Activated gamma-delta T cell (primary cell): ENCODE results near the gene ZNF839.
"Not testable (repeated sequence)": the region's sequence is repeated elsewhere in the genome, so short reads cannot be mapped to it uniquely, and the experiment has no call there.

ENCODE experiments used
- DNase-seq: peaks from one replicate; lab custom pipeline; 2025; lab: John Stamatoyannopoulos, UW
- total RNA-seq, 2 donors: gene quantifications; one replicate each; lab custom pipeline; 2026; lab: John Stamatoyannopoulos, UW

The ZNF839 gene
- 27.1 to 28.7 reads per million in 2 donors for total RNA-seq

DNA sequence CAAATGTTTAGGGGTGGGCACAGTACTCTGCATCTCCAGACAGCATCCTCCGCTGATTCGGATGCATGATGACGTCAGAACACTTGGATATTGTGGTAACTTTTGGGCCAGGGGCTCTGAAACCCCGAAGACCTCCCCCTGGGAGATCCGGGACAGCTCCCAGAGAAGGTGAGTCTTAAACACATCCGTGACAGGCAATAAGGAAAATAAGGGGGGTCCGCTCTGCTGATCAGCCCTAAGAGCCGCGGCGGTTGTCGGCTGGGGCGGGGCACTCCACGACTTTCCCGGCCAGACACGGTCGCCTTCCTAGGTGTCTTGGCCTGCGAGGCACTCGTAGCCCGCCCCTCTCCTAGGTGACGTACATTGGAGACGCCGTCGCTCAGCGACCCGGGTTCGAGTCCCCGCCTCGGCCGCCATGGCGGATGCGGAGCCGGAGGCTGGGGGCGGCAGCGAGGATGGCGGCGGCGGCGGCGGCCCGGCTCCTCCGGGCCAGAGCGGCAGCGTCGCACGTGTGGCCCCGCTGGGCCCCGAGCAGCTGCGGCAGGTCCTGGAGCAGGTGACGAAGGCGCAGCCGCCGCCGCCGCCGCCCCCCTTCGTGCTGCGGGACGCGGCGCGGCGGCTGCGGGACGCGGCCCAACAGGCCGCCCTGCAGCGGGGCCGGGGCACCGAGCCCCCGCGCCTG lies at the start of gene ZNF839:
ZNF839 (plus strand) TSS at position 396 of the 682 bp plus-strand sequence; CDS start at position 416, 20 bp downstream.
- peak; percentile 81 for DNase-seq

DNA sequence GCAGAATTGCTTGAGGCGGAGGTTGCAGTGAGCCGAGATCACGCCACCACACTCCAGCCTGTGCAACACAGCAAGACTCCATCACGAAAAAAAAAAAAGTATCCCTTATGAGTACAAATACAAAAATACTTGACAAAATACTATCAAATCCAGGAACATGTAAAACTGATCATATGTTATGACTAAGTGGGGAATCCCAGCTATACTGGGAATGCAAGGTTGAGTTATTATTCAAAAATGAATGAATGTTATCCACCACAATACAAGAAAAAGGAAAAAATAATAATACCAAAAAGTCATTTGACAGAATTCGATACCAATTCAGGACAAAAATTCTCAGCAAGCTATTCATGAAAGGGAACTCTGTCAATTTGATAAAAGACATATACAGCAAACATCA lies 47.2 kb upstream of the ZNF839 start:
- no peak for DNase-seq

DNA sequence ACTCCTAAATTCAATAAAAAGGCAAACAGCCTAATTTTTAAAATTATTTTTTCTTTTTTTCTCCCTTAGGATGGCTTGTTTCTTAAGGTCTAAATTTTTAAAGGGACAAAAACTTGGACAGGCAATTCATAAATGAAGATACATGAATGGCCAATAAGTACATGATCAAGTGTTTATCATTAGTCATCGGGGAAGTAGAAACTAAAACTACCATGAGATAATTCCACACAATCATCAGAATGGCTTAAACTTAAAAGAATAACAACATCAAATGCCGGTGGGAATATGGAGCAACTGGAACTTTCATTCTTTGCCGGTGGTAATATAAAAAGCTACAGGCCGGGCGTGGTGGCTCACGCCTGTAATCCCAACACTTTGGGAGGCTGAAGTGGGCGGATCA lies 43.7 kb upstream of the ZNF839 start:
- DNase-seq = no peak

DNA sequence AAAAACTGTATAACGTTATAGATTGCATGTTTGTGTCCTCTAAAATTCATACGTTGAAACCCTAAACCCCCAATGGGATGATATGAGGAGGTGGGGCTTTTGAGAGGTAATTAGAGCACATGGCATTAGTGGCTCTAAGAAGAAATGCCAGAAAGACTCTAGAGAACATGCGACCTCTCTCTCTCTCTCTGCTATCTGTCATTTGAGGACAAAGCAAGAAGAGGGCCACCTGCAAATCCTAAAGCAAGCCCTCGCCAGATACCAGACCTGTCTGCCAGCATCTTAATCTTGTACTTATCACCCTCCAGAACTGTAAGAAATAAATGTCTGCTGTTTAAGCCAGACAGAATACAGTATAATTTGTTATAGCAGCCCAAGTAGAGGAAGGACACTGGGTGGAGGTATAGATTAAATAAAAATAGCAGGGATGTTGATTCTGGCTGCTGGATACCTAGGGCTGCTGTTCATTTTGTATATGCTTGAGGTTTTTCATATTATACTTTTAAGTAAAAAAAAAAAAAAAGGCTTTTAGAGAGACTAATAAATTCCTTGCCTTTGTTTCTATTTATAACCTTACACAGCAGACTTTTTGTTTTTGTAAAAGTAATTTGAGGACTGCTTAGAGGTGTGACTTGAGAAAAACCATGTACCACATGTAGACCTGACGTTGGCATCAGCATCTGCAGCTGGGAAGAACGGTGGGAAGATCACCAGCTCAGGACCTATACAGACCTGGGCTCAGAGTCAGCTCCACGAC lies 41.5 kb upstream of the ZNF839 start:
- no peak for DNase-seq

DNA sequence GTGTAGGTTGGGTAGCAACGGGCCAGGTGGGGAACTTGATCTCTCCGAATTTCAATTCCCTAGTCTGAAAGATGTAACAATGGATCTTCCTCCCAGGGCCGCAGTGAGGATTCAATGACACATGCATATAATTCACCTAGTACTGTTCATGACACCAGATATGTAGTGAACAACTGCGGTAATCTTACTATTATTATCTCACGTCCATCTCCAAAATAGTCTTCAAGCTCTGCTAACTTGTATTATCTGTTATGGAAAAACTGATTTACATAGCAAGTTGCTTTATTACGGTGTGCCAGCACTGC lies 41.0 kb upstream of the ZNF839 start:
- DNase-seq = no peak

DNA sequence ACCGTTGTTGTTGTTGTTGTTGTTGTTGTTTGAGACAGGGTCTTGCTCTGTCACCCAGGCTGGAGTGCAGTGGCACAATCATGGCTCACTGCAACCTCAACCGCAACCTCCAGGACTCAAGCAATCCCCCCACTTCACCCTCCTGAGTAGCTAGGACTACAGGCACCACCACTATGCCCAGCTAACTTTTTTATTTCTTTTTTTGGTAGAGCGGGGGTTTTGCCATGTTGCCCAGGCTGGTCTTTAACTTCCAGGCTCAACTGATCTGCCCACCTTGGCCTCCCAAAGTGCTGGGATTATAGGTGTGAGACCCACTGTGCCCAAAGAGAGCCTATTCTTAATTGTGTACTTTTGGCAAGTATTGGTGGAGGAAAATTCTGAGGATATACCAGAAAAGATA lies 40.3 kb upstream of the ZNF839 start:
- no peak for DNase-seq

DNA sequence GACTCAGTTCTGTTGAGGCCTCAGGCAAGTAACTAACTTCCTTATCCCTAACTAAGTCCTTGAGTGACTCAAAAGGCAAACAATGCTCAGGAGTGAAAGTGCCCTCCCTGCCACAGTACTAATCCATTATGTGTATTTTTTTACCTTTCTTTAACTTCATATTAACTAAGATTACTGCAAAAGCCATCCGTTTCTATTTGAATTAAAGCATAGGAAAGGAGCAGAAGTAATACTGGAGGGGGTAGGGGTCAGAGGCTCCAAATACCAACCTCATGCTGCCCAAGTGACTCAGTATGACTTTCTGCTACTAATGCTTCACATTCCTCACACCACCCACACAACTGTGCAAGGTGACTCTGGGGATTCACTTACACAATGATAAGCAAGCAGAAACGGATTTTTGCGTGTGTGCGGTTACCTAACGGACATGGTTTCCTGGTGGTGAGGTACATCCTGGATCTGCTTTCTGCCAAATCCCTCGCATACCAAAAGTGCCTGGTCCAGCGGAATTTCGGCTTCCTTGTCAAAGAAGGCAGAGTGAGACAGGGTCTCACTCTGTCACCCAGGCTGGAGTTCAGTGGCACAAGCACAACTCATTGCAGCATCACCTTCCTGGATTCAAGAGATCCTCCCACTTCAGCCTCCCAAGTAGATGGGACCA lies 39.7 kb upstream of the ZNF839 start:
- no peak for DNase-seq

DNA sequence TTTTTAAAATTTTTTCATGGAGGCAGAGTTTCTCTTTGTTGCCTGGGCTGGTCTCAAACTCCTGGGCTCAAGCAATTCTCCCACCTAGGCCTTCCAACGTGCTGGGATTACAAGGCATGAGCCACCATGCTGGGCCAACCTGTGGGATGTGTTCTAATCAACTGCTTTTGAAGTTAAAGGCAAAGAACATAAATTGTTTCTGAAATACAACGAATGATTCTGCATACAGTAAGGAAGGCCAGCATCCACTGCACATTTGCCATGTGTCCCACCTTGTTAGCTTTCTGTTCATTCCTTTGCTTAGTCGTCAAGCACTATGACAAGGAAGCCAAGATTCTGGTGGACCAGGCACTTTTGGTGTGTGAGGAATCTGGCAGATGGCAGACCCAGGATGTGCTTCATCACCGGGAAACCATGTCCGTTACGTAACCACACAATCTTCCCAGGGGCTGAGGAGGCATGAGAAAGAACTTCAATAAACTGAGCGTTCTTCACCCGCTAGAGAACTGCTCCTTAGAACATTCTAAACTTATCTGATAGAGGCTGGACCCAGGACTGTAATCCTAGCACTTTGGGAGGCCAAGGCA lies 39.1 kb upstream of the ZNF839 start:
- no peak for DNase-seq

DNA sequence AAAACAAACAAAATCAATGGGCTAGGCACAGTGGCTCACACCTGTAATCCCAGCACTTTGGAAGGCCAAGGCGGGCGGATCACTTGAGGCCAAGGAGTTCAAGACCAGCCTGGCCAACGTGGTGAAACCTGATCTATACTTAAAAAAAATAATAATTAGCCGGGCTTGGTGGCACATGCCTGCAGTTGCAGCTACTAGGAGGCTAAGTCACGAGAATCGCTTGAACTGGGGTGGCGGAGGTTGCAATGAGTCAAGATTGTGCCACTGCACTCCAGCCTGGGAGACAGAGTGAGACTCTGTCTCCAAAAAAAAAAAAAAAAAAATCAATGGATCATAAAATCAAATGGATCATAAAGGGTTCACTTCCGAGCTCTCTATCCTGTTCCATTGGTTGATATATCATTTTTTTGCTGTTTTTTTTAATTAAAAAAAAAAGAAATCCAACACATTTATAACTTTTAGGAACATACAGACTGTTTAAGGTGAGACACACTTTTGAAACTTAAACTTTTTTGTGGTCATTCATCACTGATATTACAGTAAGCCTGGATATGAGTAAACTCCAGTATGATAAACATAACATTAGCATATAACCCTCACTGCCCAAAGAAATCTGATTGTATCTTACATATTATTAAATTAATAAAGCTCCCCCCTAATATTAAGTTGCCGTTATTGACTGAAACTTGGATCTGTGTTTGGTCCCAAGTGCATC lies 36.6 kb upstream of the ZNF839 start:
- no peak for DNase-seq

DNA sequence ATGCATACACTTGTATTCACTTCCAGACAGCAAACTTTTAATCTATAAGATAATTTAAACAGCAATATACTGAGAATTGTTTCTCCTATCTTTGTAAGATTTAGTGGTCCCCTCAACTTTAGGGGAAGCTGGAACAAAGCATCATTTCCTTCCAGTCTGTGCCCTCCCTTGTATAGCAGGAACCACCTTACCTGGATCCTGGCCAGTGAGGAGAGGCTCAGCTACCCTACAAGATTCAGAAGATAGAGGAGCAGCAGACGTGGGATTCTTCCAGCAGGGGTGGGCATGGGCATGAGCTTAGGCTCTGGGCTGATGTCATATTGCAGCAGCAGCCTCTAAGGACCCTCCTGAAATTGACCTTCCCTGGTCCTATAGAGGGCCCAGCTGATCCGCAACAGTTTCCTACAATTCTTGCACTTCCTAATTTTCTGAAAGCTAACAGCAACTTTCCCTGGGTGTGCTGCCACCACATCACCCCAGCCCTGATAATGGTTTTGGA lies 35.9 kb upstream of the ZNF839 start:
- no peak for DNase-seq

DNA sequence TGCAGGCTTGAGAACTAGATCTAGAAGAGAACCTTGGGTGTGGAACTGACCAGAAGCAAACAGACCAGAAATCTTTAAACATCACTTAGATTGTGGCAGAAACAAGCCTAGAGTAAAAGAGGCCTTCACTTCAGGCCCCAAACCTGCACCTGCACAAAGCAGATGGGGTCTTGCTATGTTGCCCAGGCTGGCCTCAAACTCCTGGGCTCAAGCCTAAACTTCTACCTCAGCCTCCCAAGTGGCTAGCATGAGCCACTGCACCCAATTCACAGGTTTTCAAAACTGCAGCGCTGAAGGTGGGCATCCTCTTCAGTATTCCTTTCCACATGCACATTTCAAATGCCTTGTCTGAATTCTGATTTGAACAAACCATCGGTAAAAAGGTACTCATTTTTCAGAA lies 34.4 kb upstream of the ZNF839 start:
- DNase-seq = no peak

DNA sequence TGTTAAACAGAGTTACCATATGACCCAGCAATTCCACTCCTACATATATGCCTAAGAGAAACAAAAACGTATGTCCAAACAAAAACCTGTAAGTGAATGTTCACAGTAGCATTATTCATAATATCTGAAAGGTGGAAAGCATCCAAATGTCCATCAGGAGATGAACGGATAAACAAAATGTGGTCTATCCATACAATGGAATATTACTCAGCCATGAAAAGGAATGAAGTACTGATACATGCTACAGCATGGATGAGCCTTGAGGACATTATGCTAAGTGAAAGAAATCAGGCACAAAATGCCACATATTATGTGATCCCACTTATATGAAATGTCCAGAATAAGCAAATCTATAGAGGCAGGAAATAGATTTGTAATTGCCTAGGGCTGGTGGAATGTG lies 31.4 kb upstream of the ZNF839 start:
- no peak for DNase-seq

DNA sequence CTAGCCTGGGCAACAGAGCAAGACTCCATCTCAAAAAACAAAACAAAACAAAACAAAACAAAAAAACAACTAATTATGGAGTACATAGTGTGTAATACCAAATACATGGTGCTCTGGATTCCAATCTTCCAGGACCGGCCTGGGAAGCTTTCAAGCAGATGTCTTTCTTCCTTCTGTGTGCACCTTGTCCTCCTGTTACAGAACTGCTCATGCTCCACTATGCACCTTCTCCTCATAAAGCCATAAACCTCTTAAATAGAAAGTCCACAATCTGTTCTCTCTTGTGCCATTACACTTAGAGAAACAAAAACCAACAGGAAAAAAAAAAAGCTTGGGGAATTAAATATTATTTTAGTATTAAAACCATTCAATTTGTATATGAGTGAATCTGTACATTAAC lies 27.1 kb upstream of the ZNF839 start:
- DNase-seq = no peak

DNA sequence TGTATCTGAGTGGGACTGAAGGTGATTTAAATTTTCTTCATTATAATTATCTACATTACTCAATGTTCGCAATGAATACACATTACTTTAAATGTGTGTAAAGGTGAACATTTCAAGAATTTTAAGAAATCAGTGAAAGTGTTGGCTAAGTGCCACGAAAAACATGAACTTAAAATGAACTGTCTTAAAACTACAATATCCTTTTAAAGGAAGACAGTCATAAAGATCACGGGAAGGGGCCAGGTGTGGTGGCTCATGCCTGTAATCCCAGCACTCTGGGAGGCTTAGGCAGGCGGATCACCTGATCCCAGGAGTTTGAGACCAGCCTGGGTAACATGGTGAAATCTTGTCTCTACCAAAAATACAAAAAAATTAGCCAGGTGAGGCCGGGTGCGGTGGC lies 25.8 kb upstream of the ZNF839 start:
- DNase-seq = no peak

DNA sequence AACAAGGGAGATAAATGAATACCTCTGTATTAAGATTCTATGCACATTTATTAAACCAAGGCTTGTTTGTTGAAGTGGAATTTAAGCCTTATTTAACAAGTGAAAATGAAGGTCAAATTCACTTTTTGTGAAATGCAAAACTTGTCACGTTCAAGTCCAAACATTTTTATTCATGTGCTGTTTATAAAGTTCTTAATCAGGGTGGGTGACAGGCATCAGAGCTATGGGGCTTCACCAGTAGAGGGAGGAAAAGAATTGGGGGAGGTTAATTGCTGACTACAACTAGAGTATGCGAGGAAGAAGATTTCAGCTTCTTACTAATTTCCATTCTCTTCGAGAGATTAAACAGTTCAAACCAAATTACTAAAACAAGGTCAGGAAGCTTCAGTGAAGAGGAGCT lies 24.3 kb upstream of the ZNF839 start:
- no peak for DNase-seq

DNA sequence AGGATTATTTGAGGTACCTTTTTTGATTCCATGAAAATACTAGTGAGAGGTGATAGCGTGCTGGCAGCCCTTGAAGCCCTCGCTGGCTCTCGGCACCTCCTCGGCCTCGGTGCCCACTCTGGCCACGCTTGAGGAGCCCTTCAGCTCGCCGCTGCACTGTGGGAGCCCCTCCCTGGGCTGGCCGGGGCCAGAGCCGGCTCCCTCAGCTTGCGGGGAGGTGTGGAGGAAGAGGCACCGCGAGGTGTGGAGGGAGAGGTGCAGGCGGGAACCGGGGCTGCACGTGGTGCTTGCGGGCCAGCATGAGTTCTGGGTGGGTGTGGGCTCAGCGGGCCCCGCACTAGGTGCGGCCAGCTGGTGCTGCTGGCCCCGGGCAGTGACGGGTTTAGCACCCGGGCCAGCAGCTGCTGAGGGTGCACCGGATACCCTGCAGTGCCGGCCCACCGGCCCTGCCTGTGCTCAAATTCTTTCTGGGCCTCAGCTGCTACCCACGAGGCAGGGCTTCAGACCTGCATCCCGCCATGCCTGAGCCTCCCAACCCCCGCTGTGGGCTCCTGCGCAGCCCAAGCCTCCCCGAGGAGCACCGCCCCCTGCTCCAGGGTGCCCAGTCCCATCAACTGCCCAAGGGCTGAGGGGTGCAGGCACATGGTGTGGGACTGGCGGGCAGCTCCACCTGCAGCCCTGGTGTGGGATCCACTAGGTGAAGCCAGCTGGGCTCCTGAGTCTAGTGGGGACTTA lies 21.9 kb upstream of the ZNF839 start:
- DNase-seq = no peak

DNA sequence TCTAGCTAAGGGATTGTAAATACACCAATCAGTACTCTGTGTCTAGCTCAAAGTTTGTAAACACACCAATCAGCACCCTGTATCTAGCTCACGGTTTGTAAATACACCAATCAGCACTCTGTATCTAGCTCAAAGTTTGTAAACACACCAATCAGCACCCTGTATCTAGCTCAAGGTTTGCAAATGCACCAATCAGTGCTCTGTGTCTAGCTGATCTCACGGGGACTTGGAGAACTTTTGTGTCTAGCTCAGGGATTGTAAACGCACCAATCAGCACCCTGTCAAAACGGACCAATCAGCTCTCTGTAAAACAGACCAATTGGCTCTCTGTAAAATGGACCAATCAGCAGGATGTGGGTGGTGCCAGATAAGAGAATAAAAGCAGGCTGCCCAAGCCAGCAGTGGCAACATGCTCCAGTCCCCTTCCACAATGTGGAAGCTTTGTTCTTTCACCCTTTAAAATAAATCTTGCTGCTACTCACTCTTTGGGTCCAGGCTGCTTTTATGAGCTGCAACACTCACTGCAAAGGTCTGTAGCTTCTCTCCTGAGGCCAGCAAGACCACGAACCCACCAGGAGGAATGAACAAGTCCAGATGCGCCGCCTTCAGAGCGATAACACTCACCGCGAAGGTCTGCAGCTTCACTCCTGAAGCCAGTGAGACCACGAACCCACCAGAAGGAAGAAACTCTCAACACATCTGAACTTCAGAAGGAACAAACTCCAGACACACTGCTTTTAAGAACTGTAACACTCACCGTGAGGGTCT lies 21.1 kb upstream of the ZNF839 start:
- DNase-seq = not testable (repeated sequence)

DNA sequence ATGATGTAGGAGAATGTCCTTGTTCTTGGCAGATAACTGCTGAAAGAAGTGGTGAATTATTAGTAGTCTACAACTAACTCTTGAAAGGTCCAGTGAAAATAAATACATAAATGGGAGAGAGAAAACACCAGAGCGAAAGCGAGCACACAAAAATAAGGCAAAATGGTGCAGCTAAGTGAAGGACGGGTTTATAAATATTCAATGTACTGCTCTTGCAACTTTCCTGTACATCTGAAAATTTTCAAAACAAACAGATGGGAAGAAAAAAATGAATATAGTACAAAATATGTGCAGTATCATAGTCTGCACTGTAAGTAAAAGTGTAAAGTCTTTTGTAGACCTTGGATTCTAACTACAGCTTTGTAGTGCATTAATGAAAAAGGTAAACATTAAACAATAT lies 15.9 kb upstream of the ZNF839 start:
- DNase-seq = no peak

DNA sequence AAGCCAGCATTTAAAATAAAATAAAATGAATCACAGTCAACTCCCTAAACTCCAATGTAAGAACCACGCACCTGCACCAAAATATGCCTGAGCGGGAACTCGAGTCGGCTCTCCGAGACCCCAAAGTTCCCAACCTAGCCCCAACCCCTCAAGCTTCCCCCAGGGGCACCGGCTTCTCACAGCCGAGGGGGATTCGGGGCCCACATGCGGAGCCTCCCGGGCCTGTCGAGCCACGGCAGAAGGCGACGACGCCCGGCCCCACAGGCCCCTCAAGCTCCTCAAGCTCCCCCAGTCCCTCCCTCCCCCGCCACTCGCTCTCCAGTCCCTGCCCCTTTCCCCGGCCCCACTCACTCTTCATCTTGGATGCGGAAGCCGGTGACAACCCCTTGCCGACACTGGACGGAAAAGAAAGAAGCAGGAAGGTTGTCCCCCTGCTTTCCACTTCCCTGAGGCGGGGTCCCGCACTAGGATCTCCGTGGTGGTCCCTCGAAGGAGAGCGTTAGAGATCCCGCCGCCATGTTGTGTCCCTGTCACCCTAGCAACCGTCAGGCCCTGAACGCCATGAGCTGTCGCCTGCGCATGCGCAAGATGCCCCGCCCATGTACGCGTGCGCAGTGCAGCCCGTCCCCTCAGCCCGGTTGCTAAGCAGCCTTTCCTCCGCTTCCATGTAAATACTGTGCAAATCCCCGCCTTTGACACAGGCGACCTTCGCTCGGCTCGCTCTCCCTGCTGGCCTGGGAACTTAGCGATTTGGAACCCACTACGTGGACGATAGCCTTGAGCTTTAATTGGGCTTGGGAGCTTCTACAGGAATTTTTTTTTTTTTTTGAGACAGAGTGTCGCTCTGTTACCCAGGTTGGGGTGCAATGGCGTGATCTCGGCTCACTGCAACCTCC lies 14.7 kb upstream of the ZNF839 start, which contains the start of gene MOK:
MOK (minus strand) TSS at position 554 of the 896 bp plus-strand sequence; CDS start at position 358, 196 bp downstream.
- peak; percentile 94 for DNase-seq
